Transverse colon (tissue), 4 donors: Measurements from ENCODE around the gene FLVCR1. TPM values are rescaled to one million over a fixed set of nuclear protein-coding genes. Genes with fewer than 3 reads are reported as not detected.

Source experiments
- DNase-seq: peaks from one replicate; pipeline ENCODE4 v3.0.0-alpha.2; 2019
- H3K27ac ChIP-seq, 4 donors: fragments of 200-600 bp; sonication (generic); 2 replicates each; pipeline ENCODE4 v1.5.1; 2016 to 2018; ENCODE audit warnings: inconsistent platforms in 4 of 4
- H3K27me3 ChIP-seq: fragments of 200-600 bp; sonication (generic); 2 replicates; pipeline ENCODE4 v1.5.1; 2017; ENCODE audit warnings: inconsistent platforms
- H3K36me3 ChIP-seq, 4 donors: fragments of 200-600 bp; sonication (generic); 2 replicates each; pipeline ENCODE4 v1.5.1; 2017 to 2019; ENCODE audit warnings: inconsistent platforms in 4 of 4
- H3K4me1 ChIP-seq, 4 donors: fragments of 200-600 bp; sonication (generic); 2 replicates each; pipeline ENCODE4 v1.5.1; 2017 to 2020; ENCODE audit warnings: inconsistent platforms in 4 of 4
- H3K4me3 ChIP-seq, 4 donors: fragments of 200-600 bp; sonication (generic); 1 replicate in 1 of 4; 2 replicates in 3 of 4; pipeline versions ENCODE4 v1.5.1 to v1.6.1; 2017 to 2019; ENCODE audit warnings: inconsistent platforms in 4 of 4
- H3K9me3 ChIP-seq, 2 donors: fragments of 200-600 bp; sonication (generic); 2 replicates each; pipeline ENCODE4 v1.5.1; 2017 to 2019; ENCODE audit warnings: inconsistent platforms in 2 of 2
- CTCF ChIP-seq, 5 experiments: fragments of 200-600 bp in 3 of 5; fragments of 450-650 bp in 2 of 5; sonication (generic) in 3 of 5; IDR thresholded peaks; 1 replicate in 2 of 5; 2 replicates in 3 of 5; pipeline ENCODE4 v1.5.1; 2016 to 2017; ENCODE audit warnings: antibody characterized with exemption in 5 of 5, inconsistent platforms in 3 of 5, mild to moderate bottlenecking in 2 of 5, moderate library complexity in 1 of 5
- EP300 ChIP-seq: sonication (generic); formaldehyde crosslinking; IDR thresholded peaks from one replicate; pipeline ENCODE4 v1.6.1; 2017; ENCODE audit warnings: antibody characterized with exemption, low read depth
- POLR2A ChIP-seq: fragments of 450-650 bp; IDR thresholded peaks from one replicate; pipeline ENCODE4 v1.6.1; 2016; ENCODE audit warnings: antibody characterized with exemption, mild to moderate bottlenecking, moderate library complexity
- POLR2AphosphoS5 ChIP-seq, 3 donors: sonication (generic); formaldehyde crosslinking; IDR thresholded peaks; one replicate each; pipeline ENCODE4 v1.6.1; 2016; ENCODE audit warnings: antibody characterized with exemption in 3 of 3
- WGBS, 2 donors: methylation state at CpG; one replicate each; pipeline ENCODE4 v1.1.5; 2018; ENCODE audit warnings: low coverage in 1 of 2; 5-methylcytosine and 5-hydroxymethylcytosine counted together
- in situ Hi-C, 4 donors: fragments of 200-750 bp; cut with MboI; loops; one replicate each; pipeline versions ENCODE4 v1.15.0 to v1.15.1; 2017; ENCODE audit warnings: low sequenced_read_pairs in 3 of 4, low pct_ligation_motif_present in 1 of 4, low pct_unique_long_range_greater_than_20kb in 1 of 4
- intact Hi-C: fragments of 100-400 bp; cut with DNase I; formaldehyde crosslinking; loops from one replicate; pipeline ENCODE4 v1.15.1; 2023; ENCODE audit warnings: low total_unique reads
- total RNA-seq, 4 donors: library from RNA; depleted of rRNA; stranded (reverse); fragments of >200 nt; gene quantifications; one replicate each; pipeline ENCODE4 v1.1.0, GENCODE V29; 2016

Gene FLVCR1
- total RNA-seq, 4 donors from 2014 or later: 13.2 to 21.3 (median 17.3) TPM

- 86 to 89% methylated on average over 5 of the region's 5 CpGs for WGBS, 2 donors
- H3K27me3 ChIP-seq: no peaks in the 10 kb centered on the region
Measured at GRCh38 chr1:212917858-212918257, 59.8 kb downstream of the FLVCR1 start.

DNA sequence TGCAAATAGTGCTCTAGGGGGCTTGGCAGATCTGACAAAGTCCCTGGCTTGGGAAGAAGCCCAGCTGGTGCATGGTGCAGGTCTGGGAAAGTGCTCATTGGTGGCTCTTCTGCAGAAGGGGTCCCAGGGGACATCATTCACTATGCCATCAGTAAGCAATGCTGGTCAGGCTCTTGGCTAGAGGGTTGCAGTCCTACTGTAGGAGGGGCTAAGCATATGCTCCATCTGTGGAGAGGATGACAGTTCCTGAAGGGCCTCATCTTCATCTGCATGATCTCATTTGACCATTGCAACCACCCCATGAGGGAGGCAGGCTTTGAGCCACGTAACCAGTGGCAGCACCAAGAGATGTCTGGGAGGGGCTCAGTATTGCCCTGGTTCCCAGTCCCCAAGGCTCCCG lies 60.7 kb downstream of the FLVCR1 start:
- DNase-seq: no peak
- H3K4me1 ChIP-seq: peaks cover 0 to 9% (median 0%) of the 10 kb centered on the region in 4 donors
- H3K9me3 ChIP-seq: no peaks in the 10 kb centered on the region
- no peaks in the 10 kb centered on the region for H3K27me3 ChIP-seq
- no peaks in the 10 kb centered on the region for H3K36me3 ChIP-seq
- in situ Hi-C loops (no loop called here), intact Hi-C loops (no loop called here)
- H3K27ac ChIP-seq: no peak overlapping the region
- WGBS, 2 donors: 87% methylated on average over 2 of the region's 2 CpGs; no CpG with 5 or more reads in 1 of the 2 donors
- TF ChIP-seq CTCF (IDR thresholded peaks at IDR 0.05) (no peak), POLR2A (no peak), POLR2AphosphoS5 (IDR thresholded peaks at IDR 0.05) (no peak), EP300 (no peak)
- H3K4me3 ChIP-seq: no peak overlapping the region

More at GRCh38 chr1:212917858-212918257, 59.8 kb downstream of the FLVCR1 start:
- intact Hi-C loops (no loop called here), in situ Hi-C loops (no loop called here)
- no peak for DNase-seq
- H3K4me3 ChIP-seq: no peak overlapping the region
- H3K36me3 ChIP-seq: no peaks in the 10 kb centered on the region
- H3K9me3 ChIP-seq: no peaks in the 10 kb centered on the region
- no peak overlapping the region for H3K27ac ChIP-seq
- TF ChIP-seq EP300 (no peak), POLR2AphosphoS5 (IDR thresholded peaks at IDR 0.05) (no peak), CTCF (IDR thresholded peaks at IDR 0.05) (no peak), POLR2A (no peak)
- peaks cover 0 to 9% (median 0%) of the 10 kb centered on the region in 4 donors for H3K4me1 ChIP-seq

DNA sequence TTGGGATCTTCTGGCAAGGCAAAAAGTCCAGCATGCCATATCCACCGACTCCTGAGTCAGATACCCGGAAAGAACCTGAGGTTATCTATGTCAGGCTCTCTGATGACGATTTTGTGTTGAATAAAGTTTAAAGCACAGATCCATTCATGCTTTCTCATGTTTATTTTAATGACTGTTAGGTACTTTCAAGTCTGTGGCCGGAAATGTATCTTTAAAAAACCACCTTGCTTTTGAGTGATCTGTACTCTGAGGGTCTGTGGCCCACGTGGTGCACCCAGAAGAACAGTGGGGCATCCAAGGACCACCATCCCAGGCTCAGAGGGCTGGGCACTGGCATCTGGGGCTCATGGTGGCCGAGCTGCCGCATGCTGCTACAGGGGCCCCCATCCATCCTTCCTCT lies 62.2 kb downstream of the FLVCR1 start:
- TF ChIP-seq POLR2AphosphoS5 (IDR thresholded peaks at IDR 0.05): no peak
- no peak for TF ChIP-seq EP300
- no peak for TF ChIP-seq CTCF (IDR thresholded peaks at IDR 0.05)
- TF ChIP-seq POLR2A: no peak
- H3K36me3 ChIP-seq: no peaks in the 10 kb centered on the region
- no peaks in the 10 kb centered on the region for H3K27me3 ChIP-seq
- WGBS, 2 donors: 83% methylated on average over 7 of the region's 7 CpGs; no CpG with 5 or more reads in 1 of the 2 donors
- intact Hi-C loops: no loop called here
- H3K4me3 ChIP-seq: no peak overlapping the region
- DNase-seq: no peak
- in situ Hi-C loops: no loop called here
- H3K4me1 ChIP-seq: peaks cover 0 to 9% (median 0%) of the 10 kb centered on the region in 4 donors
- H3K9me3 ChIP-seq: no peaks in the 10 kb centered on the region
- H3K27ac ChIP-seq: no peak overlapping the region

DNA sequence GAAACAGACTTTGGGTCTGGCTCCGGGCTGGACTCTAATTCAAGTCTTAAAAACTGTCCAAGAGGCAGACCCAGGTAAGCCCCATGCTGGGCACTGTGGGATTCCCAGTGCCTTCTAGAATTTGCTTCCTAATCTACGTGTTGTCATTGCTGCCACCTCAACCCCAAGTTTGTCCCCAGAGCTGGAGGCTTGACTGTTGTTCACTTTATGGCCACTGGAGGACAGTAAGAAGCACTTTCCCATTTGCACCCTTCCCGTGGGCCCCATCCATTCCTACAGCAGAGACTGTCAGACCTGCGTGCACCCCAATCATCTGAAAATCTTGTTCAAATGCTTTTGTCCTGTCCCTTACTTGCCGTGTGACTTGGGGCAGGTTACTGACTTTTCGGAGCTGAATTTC lies 62.8 kb downstream of the FLVCR1 start:
- TF ChIP-seq EP300 (no peak), CTCF (IDR thresholded peaks at IDR 0.05) (peak in 3 of 5 experiments; percentile 10 to 24 (median 18)), POLR2AphosphoS5 (IDR thresholded peaks at IDR 0.05) (no peak), POLR2A (no peak)
- H3K27me3 ChIP-seq: no peaks in the 10 kb centered on the region
- H3K4me3 ChIP-seq: no peak overlapping the region
- in situ Hi-C loops (no loop called here), intact Hi-C loops (no loop called here)
- no peaks in the 10 kb centered on the region for H3K9me3 ChIP-seq
- no peak for DNase-seq
- 60 to 70% methylated on average over 1 to 6 of the region's 6 CpGs for WGBS, 2 donors
- peaks cover 0 to 9% (median 0%) of the 10 kb centered on the region in 4 donors for H3K4me1 ChIP-seq
- no peak overlapping the region for H3K27ac ChIP-seq
- no peaks in the 10 kb centered on the region for H3K36me3 ChIP-seq
